T-helper 2 cell treated with Interferon-gamma antibody and Interleukin-4, amounts not matched to agents 100 ng/mL and 5 ng/mL, for 36 hours (primary cell): Measurements from ENCODE around the gene CARD11. TPM values are rescaled to one million over a fixed set of nuclear protein-coding genes. Genes with fewer than 3 reads are reported as not detected.
"Not testable (repeated sequence)": the region's sequence is repeated elsewhere in the genome, so short reads cannot be mapped to it uniquely, and the experiment has no call there.

Experiments
- intact Hi-C: fragments of 100-400 bp; cut with micrococcal nuclease; formaldehyde crosslinking; loops from one replicate; pipeline ENCODE4 v1.15.1; 2023
- total RNA-seq: library from RNA; stranded (reverse); gene quantifications from 2 replicates; pipeline ENCODE4 v1.2.3, GENCODE V29; 2022

The CARD11 gene
- total RNA-seq, 1 donor from 2014 or later, result 104 TPM

- intact Hi-C loops, result loop anchor here (1.0 to 10.0 kb wide), 4 partner anchors 47 to 201 kb away; no protein-coding TSS in a partner anchor
Measured at GRCh38 chr7:3065724-3066143, 22.1 kb upstream of the CARD11 start.

GRCh38 chr7:3064067-3064466, 20.4 kb upstream of the CARD11 start:
- intact Hi-C loops, result loop anchor here (10.0 kb wide), 2 partner anchors 109 to 199 kb away; no protein-coding TSS in a partner anchor

- intact Hi-C loops, result loop anchor here (1.0 to 10.0 kb wide), 4 partner anchors 20 to 198 kb away; partner anchors contain the start of gene CARD11
Measured at GRCh38 chr7:3063016-3063753, 19.5 kb upstream of the CARD11 start.

- intact Hi-C loops, result no loop called here
Measured at GRCh38 chr7:3057066-3057420, 13.4 kb upstream of the CARD11 start.

- intact Hi-C loops, result no loop called here
Measured at GRCh38 chr7:3056234-3057065, 12.8 kb upstream of the CARD11 start.

GRCh38 chr7:3055626-3056025, 12.0 kb upstream of the CARD11 start:
- intact Hi-C loops, result no loop called here

GRCh38 chr7:3042861-3043489, 692 bp downstream of the CARD11 start:
- intact Hi-C loops, result loop anchor here (1.0 to 5.0 kb wide), 7 partner anchors 20 to 258 kb away; partner anchors contain the start of gene SDK1

GRCh38 chr7:3041986-3042675, 1.5 kb downstream of the CARD11 start:
- intact Hi-C loops, result loop anchor here (2.0 to 5.0 kb wide), 3 partner anchors 85 to 259 kb away; partner anchors contain the start of gene SDK1

GRCh38 chr7:3039787-3040186, 3.9 kb downstream of the CARD11 start:
- intact Hi-C loops, result loop anchor here (5.0 kb wide), 2 partner anchors 82 to 172 kb away; no protein-coding TSS in a partner anchor

- intact Hi-C loops, result not testable (repeated sequence)
Measured at GRCh38 chr7:3038011-3038410, 5.7 kb downstream of the CARD11 start.

GRCh38 chr7:3037259-3037658, 6.4 kb downstream of the CARD11 start:
- intact Hi-C loops, result no loop called here

- intact Hi-C loops, result no loop called here
Measured at GRCh38 chr7:3034591-3035150, 9.0 kb downstream of the CARD11 start.

GRCh38 chr7:3033581-3033980, 10.1 kb downstream of the CARD11 start:
- intact Hi-C loops, result no loop called here

GRCh38 chr7:3033136-3033535, 10.5 kb downstream of the CARD11 start:
- intact Hi-C loops, result no loop called here

GRCh38 chr7:3032256-3032655, 11.4 kb downstream of the CARD11 start:
- intact Hi-C loops, result no loop called here

- intact Hi-C loops, result no loop called here
Measured at GRCh38 chr7:3029138-3029537, 14.5 kb downstream of the CARD11 start.

GRCh38 chr7:3028758-3029093, 14.9 kb downstream of the CARD11 start:
- intact Hi-C loops, result no loop called here

- intact Hi-C loops, result no loop called here
Measured at GRCh38 chr7:3028071-3028757, 15.5 kb downstream of the CARD11 start.

- intact Hi-C loops, result no loop called here
Measured at GRCh38 chr7:3027005-3027845, 16.4 kb downstream of the CARD11 start.
